ENCODE results near the gene ALDH3A1.

Gene ALDH3A1

DNA sequence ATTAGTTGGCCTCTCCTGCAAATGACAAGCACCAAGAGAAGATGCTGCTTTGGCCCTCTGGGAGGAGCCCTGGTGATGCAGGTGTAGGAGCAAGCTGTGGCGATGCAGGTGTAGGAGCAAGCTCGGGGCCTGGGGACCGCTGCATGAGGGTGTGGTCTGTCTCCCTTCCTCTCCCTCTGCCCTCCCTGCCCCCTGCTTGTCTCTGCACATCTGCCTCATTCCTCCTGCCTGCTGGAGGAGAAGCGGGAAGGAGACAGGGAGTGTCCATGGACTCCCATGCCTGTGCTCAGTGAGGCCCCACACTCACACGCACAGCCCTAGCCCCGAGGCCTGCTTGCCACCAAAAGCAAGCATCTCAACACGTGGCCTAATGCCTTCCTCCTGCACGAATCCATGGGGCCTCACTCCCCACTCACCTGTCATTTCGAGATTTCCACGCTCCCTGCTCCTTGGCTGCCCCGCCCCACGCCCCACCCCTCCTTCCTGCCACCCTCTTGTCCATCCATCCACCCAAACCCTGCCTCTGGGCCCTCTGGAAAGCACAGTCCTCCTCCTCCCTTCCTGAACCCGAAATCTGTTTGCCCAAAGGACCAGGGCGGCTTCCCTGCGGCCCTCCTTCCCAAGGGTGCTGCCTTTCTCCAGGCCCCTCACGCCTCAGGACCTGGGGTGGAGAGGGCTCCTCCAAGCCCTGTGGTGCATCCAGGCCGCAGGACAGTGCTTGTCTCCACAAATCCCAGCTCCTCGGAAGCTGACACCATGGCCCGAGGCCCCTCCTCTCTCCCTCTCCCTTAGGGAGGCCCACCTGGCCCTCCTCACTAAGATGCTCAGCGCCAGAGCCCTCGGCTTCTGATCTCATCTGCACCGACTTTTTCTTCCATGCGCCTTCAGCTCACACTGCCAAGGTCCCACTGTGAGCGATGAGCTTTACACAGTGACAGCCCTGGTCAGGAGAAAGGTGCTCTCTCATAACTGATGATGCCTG is 11.8 kb upstream of the ALDH3A1 start:
- DNase-seq: no peak

DNA sequence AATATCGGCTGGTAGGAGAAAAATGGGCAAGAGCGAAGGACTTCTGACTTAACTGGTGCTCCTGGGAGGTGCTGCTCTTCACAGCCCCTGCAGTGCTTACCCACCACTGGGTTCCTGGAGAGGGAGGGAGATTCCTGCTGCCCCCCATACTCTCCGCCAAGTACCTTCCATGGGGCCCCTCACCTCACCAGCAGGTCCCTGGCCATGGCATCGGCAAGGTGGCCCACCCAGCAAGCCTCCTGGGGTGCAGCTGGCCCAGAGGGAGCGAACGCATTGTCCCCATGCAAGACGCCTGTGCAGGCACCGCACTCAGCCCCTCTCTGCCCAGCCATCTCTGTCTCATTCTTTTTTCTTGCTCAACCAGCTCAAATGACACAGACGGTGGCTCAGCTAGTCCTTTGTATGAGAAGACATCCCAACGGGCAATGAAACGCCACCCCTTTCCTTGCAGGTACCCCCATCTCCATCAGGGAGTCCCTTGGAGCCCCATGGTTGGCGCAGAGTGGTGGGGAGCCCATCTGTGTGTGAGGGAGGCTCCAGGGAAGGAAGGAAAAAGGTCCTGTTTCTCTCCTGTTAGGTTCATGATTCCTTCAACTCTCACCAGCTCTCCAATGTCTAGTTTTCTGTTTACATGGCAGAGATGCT is 9.6 kb upstream of the ALDH3A1 start:
- DNase-seq: no peak

DNA sequence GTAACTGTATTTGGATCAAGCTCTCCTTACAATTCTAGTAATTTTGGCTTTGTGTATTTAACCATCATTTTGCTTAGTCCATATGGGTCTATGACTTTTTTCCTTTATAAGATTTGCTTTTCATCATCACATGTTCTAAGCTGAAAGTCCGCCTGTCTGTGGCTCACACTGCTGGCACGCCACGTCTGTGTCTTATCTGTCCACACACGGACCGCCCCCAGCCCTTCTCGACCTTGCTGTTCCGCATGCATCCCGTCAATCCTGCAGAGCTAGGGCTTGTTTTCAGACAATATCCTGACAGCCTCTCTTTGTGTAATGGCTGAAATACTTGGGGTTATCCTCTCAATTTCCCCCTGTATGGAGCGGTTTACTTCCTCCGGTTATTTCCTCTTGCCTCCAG is 8.4 kb upstream of the ALDH3A1 start:
- no peak for DNase-seq

DNA sequence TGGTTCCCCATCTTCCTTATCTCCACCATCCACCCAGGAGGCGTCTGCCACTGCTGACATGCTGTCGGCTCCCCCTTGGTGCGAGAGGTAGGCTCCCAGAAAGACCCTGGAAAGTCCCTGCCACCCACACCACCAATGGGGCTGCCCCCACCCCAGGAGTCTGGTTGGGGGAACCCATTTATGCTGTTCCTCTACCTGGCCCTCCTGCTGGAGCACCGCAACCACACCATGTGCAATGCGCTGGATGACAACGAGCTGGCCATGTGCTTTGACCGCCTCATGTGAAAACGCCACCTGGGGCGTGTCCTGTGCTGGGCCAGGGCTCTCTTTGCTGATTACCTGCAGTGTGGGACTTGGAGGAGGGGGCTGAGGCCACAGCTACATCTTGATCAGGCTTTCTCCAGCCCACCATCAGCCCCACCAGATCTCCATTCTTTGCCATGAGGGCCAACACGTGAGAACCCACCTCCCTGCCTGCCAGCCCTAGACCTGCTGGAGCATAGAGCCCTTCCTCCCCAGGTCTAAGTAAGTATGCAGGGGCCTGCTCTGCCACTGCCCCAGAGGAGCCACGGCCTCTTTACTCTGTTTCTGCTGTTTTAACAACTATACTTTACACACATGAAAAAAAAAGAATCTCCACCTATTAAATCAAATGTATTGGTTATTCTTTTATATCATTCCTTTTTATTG is 7.9 kb upstream of the ALDH3A1 start:
- DNase-seq: no peak

DNA sequence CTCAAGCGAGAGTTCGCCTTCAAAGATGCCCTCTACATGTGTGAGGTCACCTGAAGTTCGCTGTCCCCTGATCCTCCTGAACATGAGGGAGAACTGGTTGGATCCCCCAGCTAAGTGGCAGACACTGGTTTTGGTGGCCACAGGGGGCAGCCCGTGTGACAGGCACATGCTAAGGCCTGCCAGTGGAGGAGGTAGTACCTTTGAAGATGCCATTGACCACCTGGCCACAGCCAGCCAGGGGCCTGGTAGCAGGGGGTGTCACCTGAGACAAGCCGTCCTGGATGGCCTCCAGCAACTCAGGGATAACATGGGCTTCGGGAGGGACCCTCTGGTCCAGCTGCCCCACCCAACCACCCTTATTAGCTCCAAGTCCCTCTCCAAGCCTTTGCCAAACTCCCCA is 7.3 kb upstream of the ALDH3A1 start:
- DNase-seq: no peak

DNA sequence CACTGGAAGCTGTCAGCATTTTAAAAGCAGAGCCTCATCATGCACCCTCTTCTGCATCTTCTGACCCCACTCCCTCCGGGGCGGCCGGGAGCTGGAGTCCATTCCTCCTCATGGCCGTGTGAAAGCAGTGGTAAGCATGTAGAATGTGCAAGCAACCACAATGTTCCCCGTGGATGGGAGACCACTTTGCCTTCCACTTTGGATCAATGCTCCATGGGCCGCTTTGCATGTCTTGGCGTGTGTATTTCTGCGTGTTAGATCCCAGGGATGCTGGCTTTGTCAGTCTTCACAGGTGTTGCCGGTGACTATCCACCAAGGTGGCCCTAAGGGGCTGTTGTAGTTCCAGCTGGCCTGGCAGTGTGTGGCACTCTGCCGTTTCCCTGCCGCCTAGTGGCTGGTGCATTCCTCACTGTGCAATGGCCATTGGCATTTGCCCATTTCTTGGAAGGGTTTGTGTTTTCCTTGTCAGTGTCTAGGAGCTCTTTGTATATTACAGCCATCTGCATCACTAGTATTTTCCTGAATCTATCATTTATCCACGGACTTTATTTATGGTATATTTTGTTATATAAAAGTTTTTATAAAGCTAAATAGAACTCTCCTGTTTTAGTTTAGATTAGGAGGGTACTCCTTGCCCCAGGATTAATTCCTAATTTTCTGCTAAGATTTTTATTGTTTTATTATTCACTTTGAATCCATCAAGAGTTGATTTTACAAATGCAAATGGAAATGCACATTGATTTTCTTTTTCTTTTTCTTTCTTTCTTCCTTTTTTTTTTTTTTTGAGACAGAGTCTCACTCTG is 5.8 kb upstream of the ALDH3A1 start:
- no peak for DNase-seq

DNA sequence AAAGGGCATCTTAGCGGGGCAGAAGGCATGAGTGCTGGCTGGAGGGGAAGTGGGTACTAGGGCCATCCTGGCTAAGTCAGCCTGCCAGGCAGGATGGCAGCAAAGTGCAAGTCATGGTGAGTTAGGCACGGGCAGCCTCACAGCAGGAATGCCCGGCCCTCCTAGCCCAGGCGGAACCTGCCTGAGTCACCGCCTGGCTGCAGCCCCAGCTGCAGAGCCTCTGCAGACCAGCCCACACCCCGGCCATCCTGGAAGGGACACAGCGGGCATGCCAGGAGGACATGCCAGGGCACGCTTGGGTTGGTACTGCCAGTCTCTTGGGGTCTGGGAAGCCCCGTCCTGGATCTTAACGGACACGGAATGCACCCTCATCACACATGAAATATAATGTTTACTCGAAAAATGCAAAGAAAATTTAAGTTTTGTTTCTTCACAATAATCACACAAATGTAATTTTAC is 5.0 kb upstream of the ALDH3A1 start:
- DNase-seq: no peak

DNA sequence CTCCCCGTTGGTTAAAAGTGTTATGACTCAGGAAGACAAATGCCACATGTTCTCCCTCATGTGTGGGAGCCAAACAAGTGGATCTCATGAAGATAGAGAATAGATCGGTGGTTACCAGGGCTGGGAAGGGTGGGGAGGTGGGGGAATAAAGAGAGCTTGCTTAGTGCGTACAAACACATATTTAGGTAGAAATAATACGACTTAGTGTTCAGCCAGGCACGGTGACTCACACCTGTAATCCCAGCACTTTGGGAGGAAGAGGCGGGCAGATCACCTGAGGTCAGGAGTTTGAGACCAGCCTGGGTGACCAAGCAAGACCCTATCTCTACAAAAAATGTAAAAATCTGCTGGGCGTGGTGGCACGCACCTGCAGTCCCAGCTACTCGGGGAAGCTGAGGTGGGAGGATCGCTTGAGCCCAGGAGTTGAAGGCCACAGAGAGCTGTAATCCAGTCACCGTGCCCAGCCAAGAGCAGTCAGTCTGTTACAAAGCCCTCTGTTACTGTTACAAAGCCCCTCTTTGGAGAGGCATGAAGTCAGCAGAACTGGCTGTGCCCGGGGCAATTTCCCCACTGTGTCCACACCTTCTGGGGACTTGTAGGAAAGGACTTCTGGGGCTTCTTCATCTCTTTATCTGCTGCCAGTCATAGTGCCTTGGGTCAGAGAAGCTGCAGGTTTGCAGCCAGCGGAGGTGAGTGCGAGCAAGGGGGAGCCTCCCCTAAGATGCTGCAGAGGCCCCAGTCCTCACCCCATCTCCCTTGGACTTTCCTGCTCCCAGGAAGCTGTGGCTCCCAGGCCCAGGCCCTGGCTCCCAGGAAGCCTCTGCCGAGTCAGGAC is 4.3 kb upstream of the ALDH3A1 start:
- DNase-seq: no peak

DNA sequence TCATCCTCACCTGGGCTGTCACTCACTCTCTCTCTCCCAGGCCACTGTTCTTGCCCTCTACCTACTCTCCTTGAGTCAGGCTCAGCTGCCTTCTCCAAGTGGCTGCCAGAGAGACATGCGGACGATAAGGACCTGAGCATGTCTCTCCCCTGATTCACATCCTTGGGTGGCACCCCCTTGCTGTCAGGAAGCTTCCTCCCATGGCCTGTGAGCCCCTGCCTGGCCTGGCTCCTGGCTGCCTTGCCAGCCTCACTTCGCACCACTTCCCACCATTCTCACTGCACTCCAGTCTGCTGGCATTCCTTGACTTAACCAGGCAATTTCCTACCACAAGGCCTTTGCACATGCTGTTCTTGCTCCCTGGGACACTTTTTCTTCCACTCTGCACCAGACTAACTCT is 2.7 kb upstream of the ALDH3A1 start:
- DNase-seq: no peak

DNA sequence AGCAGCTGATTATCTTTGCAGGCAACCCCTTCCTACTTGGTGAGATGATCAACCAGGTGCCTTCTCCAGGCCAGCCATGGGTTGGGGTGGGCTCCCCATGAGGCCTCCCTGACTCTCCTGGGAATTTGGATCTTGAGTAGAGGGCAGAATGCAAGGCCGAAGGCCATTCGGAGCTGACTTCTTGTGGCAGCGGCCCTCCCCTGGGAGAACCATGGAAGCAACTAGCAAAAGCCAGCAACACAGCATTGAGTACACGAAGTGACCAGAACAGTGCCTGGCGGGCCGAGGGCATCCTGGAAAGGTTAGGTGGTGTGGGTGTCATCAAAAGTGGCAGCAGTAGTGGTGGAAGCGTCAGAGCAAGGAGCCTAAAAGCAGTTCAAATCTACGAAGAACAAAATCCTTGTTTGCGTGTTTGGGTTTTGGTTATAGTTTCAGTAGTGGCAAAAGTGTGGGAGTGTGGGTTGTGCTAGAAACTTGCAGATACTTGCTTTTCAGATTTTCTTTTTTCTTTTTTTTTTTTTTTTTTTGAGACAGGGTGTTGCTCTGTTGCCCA is 2.0 kb upstream of the ALDH3A1 start:
- no peak for DNase-seq

DNA sequence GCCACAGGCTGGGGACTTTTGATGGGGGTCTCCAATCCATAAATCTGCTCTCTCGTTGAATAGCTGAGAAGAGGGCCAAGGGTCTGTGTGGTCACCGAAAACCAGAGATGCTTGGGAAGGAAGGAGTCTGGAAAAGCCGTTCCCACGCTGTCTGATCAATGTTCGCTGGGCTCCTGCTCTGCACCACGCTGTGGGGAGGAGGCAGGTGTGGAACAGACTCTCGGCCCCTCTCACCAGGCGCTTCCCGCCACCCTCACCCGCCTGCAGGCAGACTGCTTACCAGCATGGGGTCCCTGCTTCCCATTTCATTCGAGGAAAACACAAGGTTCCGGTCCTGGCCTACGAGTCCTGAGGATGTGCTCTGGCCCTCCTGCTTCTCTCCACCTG is 702 bp upstream of the ALDH3A1 start:
- no peak for DNase-seq

DNA sequence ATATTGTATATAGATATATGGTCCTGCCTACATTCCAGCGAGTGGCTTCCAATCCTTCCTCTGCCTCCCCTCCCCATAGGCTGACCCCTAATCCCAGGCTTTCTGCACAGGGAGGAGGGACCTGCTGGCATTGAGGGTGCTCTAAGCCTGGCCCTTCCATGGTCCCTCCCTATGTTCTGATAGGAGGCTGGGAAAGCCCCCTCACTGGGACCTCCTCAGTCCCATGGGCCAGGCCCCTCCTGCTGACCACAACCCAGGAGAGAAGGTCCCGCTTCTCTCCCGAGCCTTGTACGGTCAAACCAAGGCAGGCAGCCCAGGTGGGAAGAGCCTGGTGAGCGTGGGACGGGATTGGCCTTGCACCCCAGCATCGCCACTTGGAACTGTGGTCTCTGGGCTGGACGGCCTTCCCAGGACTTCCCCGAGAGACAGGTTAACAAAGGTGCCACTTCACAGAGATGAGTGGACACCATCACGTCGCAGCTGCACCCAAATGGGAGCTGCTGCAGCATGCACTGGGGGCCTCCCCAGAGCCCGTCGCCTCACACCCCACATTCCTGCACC is 859 bp downstream of the ALDH3A1 start:
- no peak for DNase-seq

DNA sequence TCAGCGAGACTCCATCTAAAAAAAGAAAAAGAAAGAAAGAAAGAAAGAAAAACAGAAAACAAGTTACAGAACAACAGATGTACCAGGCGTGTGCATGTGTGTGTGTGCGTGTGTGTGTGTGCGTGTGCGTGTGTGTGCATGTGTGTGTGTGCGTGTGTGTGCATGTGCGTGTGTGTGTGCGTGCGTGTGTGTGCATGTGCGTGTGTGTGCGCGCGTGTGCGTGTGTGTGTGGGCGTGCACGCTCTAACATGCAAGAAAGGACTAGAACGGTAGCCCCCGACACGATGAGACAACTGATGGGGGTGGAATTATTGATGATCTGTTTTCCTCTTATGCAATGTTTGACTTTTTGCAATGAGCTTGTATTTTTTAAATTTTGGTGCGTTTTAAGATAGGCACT is 1.6 kb downstream of the ALDH3A1 start:
- DNase-seq: no peak

DNA sequence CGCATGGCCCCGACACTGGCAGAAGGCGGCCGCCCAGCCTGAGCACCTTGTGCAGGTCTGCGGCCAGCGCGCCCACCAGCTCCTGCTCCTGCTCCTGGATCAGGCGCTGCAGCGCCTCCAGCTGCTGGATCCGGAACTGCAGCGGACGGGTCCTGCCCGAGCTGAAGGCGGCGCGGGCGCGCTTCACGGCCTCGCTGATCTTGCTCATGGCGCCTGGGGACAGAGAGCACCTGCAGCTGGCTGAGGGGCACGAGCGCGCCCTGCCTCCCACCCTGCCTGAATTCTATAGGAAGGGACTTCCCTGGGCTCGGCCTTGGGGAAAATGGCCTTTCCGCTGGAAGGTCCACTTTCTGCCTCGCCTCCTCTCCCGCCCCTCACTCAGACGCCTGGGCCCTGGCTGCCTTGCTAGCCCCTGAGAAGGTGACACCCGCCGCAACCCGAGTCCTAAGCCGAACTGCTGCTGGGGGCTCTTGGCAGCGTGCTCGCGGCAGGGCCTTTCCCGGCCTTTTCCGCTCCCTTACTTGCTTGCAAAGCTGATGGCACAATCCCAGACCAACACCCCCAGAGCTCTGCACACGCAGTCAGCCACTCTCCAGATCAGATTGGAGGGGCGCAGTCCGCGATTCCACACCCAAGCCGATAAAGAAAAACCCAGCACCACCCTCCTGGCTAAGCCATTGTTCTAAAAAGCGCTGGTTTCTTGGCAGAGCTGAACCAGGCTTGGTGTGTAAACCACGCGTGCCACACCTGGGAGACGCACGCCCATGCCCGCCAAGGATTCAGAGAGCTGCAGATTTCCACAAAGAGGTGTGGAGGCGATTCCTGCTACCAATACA is 3.0 kb downstream of the ALDH3A1 start:
- DNase-seq: no peak

DNA sequence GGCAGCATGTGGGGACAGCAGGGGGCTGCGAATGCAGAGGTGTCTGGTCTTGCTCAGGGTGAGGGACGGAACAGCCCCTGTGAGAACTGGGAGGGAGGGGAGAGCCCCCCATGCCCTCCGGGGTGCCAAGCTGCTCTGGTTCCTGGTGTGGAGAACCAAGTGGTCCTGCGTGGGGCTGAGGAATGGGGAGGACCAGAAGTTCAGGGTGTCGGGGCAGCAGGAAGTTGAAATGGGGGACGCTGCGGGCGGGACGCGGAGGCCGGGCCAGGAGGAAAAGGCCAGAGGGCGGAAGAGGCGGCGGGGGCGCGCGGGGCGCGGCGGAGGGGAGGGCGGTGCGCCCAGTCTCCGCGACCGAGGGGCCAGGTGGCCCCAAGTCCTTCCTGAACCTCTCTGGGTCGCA is 3.6 kb downstream of the ALDH3A1 start:
- DNase-seq: no peak

DNA sequence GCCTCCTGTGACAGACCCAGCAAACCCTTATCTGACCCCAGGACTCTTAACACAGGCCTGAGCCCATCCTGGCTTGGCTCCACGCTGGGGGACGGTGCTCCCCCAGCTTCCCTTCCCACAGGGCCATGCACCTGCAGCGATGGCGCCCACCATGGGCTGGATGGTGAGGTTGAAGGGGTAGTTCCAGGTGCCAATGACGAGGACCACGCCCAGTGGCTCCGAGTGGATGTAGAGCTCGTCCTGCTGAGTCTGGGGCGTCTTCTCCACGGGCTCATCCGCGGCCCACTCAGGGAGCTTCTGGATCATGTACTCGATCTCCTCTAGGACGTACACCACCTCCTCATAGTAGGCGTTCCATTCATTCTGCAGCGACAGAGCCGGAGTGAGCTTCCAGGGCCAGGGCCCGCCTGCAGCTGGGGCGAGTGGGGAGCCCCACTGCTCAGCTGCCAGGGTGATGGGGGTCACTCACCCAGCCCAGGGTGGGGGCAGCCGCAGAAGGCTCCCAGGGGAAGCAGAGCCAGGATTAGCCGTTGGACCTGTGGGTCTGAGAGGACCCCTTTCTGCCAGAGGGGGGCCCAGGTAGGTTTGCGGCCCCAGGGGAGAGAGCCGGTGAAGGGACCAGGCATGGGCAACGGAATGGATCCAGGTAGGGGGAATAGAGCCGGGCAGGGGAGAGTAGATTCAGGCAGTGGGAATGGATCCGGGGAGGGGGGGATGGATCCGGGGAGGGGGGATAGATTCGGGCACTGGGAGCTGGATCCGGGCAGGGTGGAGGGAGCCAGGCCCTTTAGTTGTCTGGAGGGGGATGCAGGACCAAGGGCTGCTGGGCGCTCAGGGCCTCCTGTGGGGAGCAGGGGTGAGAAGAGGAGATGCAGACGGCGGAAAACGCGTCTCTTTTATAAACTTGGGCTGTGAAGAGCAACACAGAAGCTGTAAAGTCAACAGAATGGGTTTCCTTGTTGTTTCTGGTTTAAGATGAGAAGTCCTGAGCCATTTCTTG is 4.7 kb downstream of the ALDH3A1 start:
- no peak for DNase-seq

DNA sequence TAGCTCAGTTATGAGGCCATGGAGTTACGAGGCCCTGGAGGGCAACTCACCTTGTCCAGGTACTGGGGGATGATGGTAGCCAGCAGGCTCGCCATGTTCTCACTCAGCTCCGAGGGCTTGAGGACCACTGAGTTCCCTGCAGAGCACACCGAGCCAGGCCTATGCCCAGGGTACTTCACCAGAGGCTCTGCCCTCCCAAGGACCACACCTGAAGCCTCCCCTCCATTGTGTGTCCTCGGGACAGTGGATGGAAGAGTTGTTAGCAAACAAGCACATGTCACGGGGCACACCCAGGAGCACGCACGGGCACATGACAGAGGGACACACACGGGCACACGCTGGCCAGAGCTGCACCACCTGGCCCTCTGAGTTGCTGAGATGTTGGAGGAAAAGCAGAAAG is 5.6 kb downstream of the ALDH3A1 start:
- no peak for DNase-seq

DNA sequence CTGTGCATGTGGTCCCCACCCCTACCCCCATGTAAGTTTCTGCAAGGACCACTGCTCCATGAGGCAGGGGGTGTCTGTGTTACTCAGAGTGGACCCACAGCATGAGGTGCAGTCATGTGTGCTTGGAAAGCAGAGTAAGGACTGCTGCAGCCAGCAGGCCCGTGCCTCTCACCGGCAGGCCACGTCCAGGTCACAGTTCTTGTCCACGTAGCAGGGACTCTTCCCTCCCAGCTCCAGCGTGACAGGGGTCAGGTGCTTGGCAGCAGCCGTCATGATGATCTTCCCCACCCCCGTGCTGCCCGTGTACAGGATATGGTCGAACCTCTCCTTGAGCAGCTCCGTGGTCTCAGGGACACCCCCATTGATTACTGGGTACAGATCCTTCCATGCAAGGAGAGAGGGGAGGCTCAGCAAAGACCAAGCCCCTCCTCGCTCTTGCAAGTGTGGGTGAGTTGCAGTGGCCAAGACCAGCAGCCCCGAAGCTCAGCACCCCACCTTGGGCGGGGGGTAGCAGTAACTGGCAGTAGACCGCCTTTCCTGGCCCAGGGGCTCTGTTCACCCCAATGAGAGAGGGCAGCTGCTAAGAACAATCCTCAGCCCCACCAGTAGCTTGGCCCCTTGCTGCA is 6.2 kb downstream of the ALDH3A1 start:
- no peak for DNase-seq

DNA sequence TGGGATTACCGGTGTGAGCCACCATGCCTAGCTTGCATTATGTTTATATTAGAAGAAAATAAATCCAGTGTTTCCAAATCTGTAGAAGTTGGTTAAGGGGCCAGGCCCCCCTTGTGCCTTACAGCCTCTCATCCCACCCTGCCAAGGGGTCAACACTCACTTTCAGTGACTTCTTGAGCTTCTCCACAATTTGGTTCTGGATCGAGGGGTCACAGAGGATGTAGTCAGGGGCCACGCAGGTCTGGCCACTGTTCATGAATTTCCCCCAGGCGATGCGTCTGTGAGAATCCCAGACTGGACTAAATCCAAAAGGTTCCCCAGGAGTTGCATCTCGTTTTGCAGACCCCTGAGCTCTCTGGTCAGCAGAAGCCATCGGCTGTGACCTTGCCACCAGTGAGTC is 7.2 kb downstream of the ALDH3A1 start:
- no peak for DNase-seq
